K562 (cell line): ENCODE data around the gene VAT1L. TPM values are rescaled to one million over a fixed set of nuclear protein-coding genes. Genes with fewer than 3 reads are reported as not detected.

Source experiments
- ATAC-seq: fragments of 200-7000 bp; cut with Tn5 transposase; 3 replicates; pipeline ENCODE4 v1.9.1; 2020; ENCODE audit warnings: moderate library complexity
- BruUV-seq: library from RNA; stranded (reverse); fragments of 400-500 nt; replicated peaks from 2 replicates; lab custom pipeline; 2021; lab: Mats Ljungman, UMichigan
- CTCF ChIA-PET: fragments of 300-600 bp; formaldehyde crosslinking; extraction: SDS; loops from one replicate; lab custom pipeline; 2021; ENCODE audit warnings: low intra/inter-chr PET ratio; lab: Yijun Ruan, JAX
- POLR2A ChIA-PET: fragments of 300-600, 350-650 bp; sonication (Branson Sonifier 250); formaldehyde crosslinking; extraction: SDS; loops from one replicate; lab custom pipeline; 2021; ENCODE audit warnings: antibody characterized with exemption, inconsistent platforms; lab: Yijun Ruan, JAX
- DNase-seq, 4 experiments: peaks; one replicate each; pipeline versions ENCODE4 v3.0.0 to v3.0.0-alpha.2; 2011 to 2018; ENCODE audit warnings: low spot score in 3 of 4, mixed read lengths in 3 of 4; ENCODE audit errors: extremely low read depth in 1 of 4
- FAIRE-seq: peaks from 2 replicates; lab custom pipeline; 2011; peaks lifted over from hg19 to GRCh38; lab: Jason Lieb, UNC
- H2AFZ ChIP-seq: 2 replicates; pipeline ENCODE4 v1.6.0; 2011; ENCODE audit warnings: low read depth, low read length, control low read depth, inconsistent platforms
- H3K27ac ChIP-seq: fragments of 200-600 bp; 3 replicates; pipeline ENCODE4 v1.8.0; 2011; ENCODE audit warnings: low read depth, mild to moderate bottlenecking, control low read depth, inconsistent platforms, low read length, moderate library complexity, mixed read lengths; ENCODE audit errors: extremely low read depth
- H3K27me3 ChIP-seq, 2 experiments: fragments of 300-600 bp in 1 of 2; 2 replicates in 1 of 2; 3 replicates in 1 of 2; pipeline versions ENCODE4 v1.6.0 to v1.8.0; 2011; ENCODE audit warnings: inconsistent platforms in 2 of 2, low read length in 2 of 2, mild to moderate bottlenecking in 1 of 2, mixed read lengths in 1 of 2, moderate library complexity in 1 of 2; ENCODE audit not compliant: control insufficient read depth in 2 of 2, insufficient read depth in 2 of 2
- H3K36me3 ChIP-seq: fragments of 300-600 bp; 3 replicates; pipeline ENCODE4 v1.8.0; 2011; ENCODE audit warnings: mild to moderate bottlenecking, low read length, inconsistent platforms; ENCODE audit not compliant: control insufficient read depth, insufficient read depth
- H3K4me1 ChIP-seq, 2 experiments: fragments of 200-600 bp in 1 of 2; replicated peaks in 1 of 2; 2 replicates in 1 of 2; 3 replicates in 1 of 2; pipeline versions ENCODE4 v1.5.1 to v1.8.0; 2011; ENCODE audit warnings: inconsistent platforms in 2 of 2, low read length in 2 of 2, mild to moderate bottlenecking in 1 of 2, mixed read lengths in 1 of 2, moderate library complexity in 1 of 2; ENCODE audit not compliant: control insufficient read depth in 2 of 2, insufficient read depth in 2 of 2
- H3K4me2 ChIP-seq: 2 replicates; pipeline ENCODE4 v1.6.1; 2011; ENCODE audit warnings: low read length, control low read depth, inconsistent platforms, mixed read lengths; ENCODE audit not compliant: insufficient read depth
- H3K4me3 ChIP-seq: fragments of 200-600 bp; sonication (generic), shearing (Covaris generic); 2 replicates; pipeline ENCODE4 v1.5.1; 2016; ENCODE audit warnings: control low read depth, inconsistent platforms
- H3K79me2 ChIP-seq: fragments of 200-600 bp; 3 replicates; pipeline ENCODE4 v1.8.0; 2011; ENCODE audit warnings: low read length, inconsistent platforms; ENCODE audit not compliant: control insufficient read depth, insufficient read depth
- H3K9ac ChIP-seq, 2 experiments: 2 replicates each; pipeline versions ENCODE4 v1.6.0 to v1.6.1; 2011; ENCODE audit warnings: low read depth in 2 of 2, low read length in 2 of 2, control low read depth in 1 of 2, inconsistent platforms in 1 of 2, mild to moderate bottlenecking in 1 of 2, mixed read lengths in 1 of 2; ENCODE audit not compliant: insufficient read depth in 1 of 2
- H3K9me1 ChIP-seq: one replicate; pipeline ENCODE4 v1.6.0; 2011; ENCODE audit warnings: inconsistent platforms, mild to moderate bottlenecking, low read length, moderate library complexity; ENCODE audit not compliant: control insufficient read depth, insufficient read depth
- H3K9me3 ChIP-seq: replicated peaks from 2 replicates; pipeline ENCODE4 v1.5.1; 2011; ENCODE audit warnings: low read depth, low read length, inconsistent platforms; ENCODE audit not compliant: control insufficient read depth, insufficient read depth
- H4K20me1 ChIP-seq: replicated peaks from 2 replicates; pipeline ENCODE4 v1.6.1; 2011; ENCODE audit warnings: low read length, inconsistent platforms, mixed read lengths; ENCODE audit not compliant: control insufficient read depth, insufficient read depth
- NFIC ChIP-seq: fragments of 450-650 bp; IDR thresholded peaks from 2 replicates; pipeline ENCODE4 v1.6.1; 2017; ENCODE audit warnings: mild to moderate bottlenecking, inconsistent platforms
- RBBP5 ChIP-seq: fragments of 200-600 bp; sonication (generic); IDR thresholded peaks from 2 replicates; pipeline ENCODE4 v1.6.1; 2012; ENCODE audit warnings: borderline replicate concordance, mild to moderate bottlenecking, low read length, control low read depth, inconsistent platforms; ENCODE audit not compliant: insufficient read depth, poor library complexity, severe bottlenecking
- RBM39 ChIP-seq: fragments of 200-400 bp; formaldehyde crosslinking; optimal IDR thresholded peaks from 2 replicates; pipeline ENCODE3; 2018; ENCODE audit warnings: low read depth, low read length
- ZNF408 ChIP-seq: fragments of 250-450 bp; sonication (Bioruptor Pico); IDR thresholded peaks from 2 replicates; pipeline ENCODE4 v1.4.0; 2020; ENCODE audit warnings: low read depth, mild to moderate bottlenecking, moderate library complexity
- WGBS: fragments of 100-300 bp; shearing (Covaris generic); methylation state at CpG from one replicate; pipeline ENCODE4 v1.1.6; 2016; ENCODE audit warnings: low coverage, mixed read lengths; ENCODE audit not compliant: insufficient coverage; ENCODE audit errors: missing lambda C conversion rate; 5-methylcytosine and 5-hydroxymethylcytosine counted together
- in situ Hi-C: fragments of 300-500 bp; cut with MboI; formaldehyde crosslinking; loops from 4 replicates; pipeline ENCODE4 v1.15.0; 2018; ENCODE audit warnings: inconsistent platforms, mixed read lengths
- intact Hi-C: fragments of 100-400 bp; cut with micrococcal nuclease; formaldehyde crosslinking; loops from 2 replicates; pipeline ENCODE4 v1.14.2; 2022
- polyA plus RNA-seq, 8 experiments: library from polyadenylated mRNA; depleted of rRNA in 4 of 8; stranded (reverse) in 5 of 8; unstranded in 3 of 8; fragments of >200 nt; fragmentation: Nextera tagmentation in 2 of 8; fragmentation: Illumina TruSeq in 1 of 8; extraction: Ambion mirVana in 2 of 8; extraction: Trizol in 1 of 8; gene quantifications; 2 replicates each; pipeline versions ENCODE4 v1.2.1 to v1.2.3, GENCODE V29; 2011 to 2014; ENCODE audit warnings: inconsistent platforms in 1 of 8, missing spikeins in 1 of 8
- total RNA-seq, 7 experiments: library from RNA; depleted of rRNA in 6 of 7; stranded (reverse); fragments of >200 nt in 6 of 7; fragmentation: Illumina TruSeq in 2 of 7; extraction: Trizol in 2 of 7; gene quantifications; 2 replicates each; pipeline versions ENCODE4 v1.2.1 to v1.2.3, GENCODE V29; 2011 to 2021; ENCODE audit warnings: low replicate concordance in 1 of 7
- TF ChIP-seq, protein P1 (sequence below): fragments of 250-450 bp; sonication (Bioruptor Pico); IDR thresholded peaks from 2 replicates; pipeline ENCODE4 v1.5.0; 2021; ENCODE audit warnings: mild to moderate bottlenecking, moderate library complexity
- TF ChIP-seq, protein P2 (sequence below): fragments of 250-450 bp; sonication (Bioruptor Pico); IDR thresholded peaks from 2 replicates; pipeline ENCODE4 v1.9.0; 2021; ENCODE audit warnings: mild to moderate bottlenecking, inconsistent platforms
- TF ChIP-seq, protein P3 (sequence below): sonication (generic); formaldehyde crosslinking; IDR thresholded peaks from 2 replicates; pipeline ENCODE4 v1.8.1; 2022; ENCODE audit warnings: missing genetic modification reagents

VAT1L gene
- total and polyA plus RNA-seq, 9 of the 15 experiments (the other 6 are each of a cell fraction or from before 2014, with no cell fraction given): 0.01 TPM; not detected in 8

DNA sequence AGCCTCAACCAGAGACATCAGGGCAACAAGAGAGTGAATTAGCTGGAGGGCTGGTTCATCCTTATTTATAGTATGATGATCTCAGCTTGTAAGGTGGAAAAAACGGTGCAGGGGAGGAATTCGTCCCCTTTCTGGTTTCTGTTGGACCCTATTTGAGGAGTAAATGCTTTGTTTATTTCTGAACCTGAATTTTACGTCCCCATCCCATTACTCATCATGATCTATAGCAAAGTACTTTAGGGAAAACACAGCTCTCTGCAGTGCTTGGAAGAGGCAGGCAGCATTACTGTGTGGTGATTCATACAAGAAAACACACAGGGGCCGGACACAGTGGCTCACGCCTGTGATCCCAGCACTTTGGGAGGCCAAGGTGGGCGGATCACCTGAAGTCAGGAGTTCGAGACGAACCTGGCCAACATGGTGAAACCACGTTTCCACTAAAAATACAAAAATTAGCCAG lies 8.0 kb upstream of the VAT1L start:
- Histone ChIP-seq H3K36me3 (no peaks in the 10 kb centered on the region), H3K9me3 (no peaks in the 10 kb centered on the region), H3K27me3 (no peaks in the 10 kb centered on the region; a peak in 2 of 5 replicates), H3K79me2 (no peaks in the 10 kb centered on the region), H3K9me1 (no peaks in the 10 kb centered on the region), H3K9ac (no peak overlapping the region), H3K4me3 (no peak overlapping the region), H3K4me2 (no peak overlapping the region), H3K27ac (no peak overlapping the region), H2AFZ (no peak overlapping the region), H3K4me1 (no peaks in the 10 kb centered on the region), H4K20me1 (no peaks in the 10 kb centered on the region)
- BruUV-seq: no TSS peak
- ChIA-PET CTCF (no interaction called here), POLR2A (no interaction called here)
- 0% methylated on average over 9 of the region's 9 CpGs for WGBS
- in situ Hi-C loops: no loop called here
- no peak for ATAC-seq
- no peak for FAIRE-seq
- no peak for DNase-seq
- intact Hi-C loops: no loop called here
- TF ChIP-seq, protein P1, sequence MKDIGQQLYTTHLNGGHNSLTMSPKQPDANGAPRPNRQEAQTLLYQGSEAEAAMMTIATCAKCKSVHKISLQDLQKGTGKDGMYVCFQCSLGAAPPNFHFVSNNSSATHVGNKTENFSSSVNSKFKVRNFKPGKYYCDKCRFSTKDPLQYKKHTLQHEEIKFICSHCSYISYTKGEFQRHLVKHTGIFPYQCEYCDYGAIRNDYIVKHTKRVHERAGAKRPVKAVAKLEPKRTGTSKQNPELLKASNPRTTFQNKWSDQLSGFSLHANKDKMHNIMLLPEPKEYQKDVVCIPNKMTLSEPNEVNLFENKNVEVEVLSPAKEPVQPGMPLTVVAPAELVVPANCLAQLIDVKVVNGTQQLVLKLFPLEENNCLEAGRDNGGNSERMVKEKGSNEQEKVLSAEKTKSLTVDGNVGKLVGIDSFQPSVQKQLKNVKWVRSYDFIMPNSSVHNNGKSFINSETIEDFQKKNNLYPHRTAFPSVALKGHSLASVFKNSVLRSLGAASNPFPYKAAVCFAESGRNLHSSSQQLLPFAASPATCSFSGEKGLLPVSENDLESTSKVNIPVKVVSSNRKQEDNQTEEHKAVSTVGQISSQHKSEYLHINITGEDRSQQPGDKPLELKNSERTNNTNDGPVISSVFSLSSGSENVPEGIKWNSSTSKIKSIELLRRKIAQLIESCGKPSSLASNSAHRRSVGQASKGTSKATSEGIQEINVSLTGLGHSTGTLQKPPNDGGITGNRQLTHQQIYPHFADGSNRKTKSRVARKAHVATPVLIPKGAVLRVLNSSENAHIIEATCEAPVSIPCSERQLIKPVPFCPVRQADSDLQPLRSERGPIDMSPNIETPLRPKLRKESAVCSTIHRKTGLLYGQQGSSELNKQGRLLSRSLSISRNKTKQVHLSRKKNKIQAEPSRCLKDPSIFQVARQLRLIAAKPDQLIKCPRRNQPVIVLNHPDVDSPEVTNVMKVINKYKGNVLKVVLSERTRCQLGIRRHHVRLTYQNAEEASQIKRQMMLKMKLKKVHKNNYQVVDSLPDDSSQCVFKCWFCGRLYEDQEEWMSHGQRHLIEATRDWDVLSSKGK (CRISPR knock-in tag): no peak
- TF ChIP-seq, protein P2, sequence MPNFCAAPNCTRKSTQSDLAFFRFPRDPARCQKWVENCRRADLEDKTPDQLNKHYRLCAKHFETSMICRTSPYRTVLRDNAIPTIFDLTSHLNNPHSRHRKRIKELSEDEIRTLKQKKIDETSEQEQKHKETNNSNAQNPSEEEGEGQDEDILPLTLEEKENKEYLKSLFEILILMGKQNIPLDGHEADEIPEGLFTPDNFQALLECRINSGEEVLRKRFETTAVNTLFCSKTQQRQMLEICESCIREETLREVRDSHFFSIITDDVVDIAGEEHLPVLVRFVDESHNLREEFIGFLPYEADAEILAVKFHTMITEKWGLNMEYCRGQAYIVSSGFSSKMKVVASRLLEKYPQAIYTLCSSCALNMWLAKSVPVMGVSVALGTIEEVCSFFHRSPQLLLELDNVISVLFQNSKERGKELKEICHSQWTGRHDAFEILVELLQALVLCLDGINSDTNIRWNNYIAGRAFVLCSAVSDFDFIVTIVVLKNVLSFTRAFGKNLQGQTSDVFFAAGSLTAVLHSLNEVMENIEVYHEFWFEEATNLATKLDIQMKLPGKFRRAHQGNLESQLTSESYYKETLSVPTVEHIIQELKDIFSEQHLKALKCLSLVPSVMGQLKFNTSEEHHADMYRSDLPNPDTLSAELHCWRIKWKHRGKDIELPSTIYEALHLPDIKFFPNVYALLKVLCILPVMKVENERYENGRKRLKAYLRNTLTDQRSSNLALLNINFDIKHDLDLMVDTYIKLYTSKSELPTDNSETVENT (CRISPR knock-in tag): no peak
- TF ChIP-seq NFIC (no peak), RBBP5 (no peak), ZNF408 (CRISPR knock-in tag) (no peak), RBM39 (no peak)
- TF ChIP-seq, protein P3, sequence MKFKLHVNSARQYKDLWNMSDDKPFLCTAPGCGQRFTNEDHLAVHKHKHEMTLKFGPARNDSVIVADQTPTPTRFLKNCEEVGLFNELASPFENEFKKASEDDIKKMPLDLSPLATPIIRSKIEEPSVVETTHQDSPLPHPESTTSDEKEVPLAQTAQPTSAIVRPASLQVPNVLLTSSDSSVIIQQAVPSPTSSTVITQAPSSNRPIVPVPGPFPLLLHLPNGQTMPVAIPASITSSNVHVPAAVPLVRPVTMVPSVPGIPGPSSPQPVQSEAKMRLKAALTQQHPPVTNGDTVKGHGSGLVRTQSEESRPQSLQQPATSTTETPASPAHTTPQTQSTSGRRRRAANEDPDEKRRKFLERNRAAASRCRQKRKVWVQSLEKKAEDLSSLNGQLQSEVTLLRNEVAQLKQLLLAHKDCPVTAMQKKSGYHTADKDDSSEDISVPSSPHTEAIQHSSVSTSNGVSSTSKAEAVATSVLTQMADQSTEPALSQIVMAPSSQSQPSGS: no peak
